MM.1S (cell line): ENCODE data around the gene NELFB.
A peak's percentile ranks its signal among the peaks of the same experiment; 100 is the strongest.
"Not testable (repeated sequence)": the region's sequence is repeated elsewhere in the genome, so short reads cannot be mapped to it uniquely, and the experiment has no call there.

ENCODE experiments used
- DNase-seq: peaks from one replicate; pipeline ENCODE4 v3.0.0-alpha.2; 2015
- H2AFZ ChIP-seq: fragments of 300-600 bp; sonication (generic); 2 replicates; pipeline ENCODE4 v1.6.0; 2016; ENCODE audit warnings: antibody characterized with exemption, low read length
- H3F3A ChIP-seq: fragments of 300-600 bp; sonication (generic); 2 replicates; pipeline ENCODE4 v1.6.1; 2016; ENCODE audit warnings: mild to moderate bottlenecking, antibody characterized with exemption, low read length, moderate library complexity, mixed read lengths; ENCODE audit not compliant: insufficient read depth
- H3K27ac ChIP-seq: fragments of 300-600 bp; sonication (generic); 2 replicates; pipeline ENCODE4 v1.5.1; 2016; ENCODE audit warnings: mild to moderate bottlenecking, low read length
- H3K27me3 ChIP-seq: fragments of 300-600 bp; sonication (generic); replicated peaks from 2 replicates; pipeline ENCODE4 v1.6.0; 2016; ENCODE audit warnings: low read length; ENCODE audit not compliant: insufficient read depth
- H3K36me3 ChIP-seq: fragments of 300-600 bp; sonication (generic); replicated peaks from 2 replicates; pipeline ENCODE4 v1.6.1; 2016; ENCODE audit warnings: mild to moderate bottlenecking, low read length, mixed read lengths; ENCODE audit not compliant: insufficient read depth
- H3K4me1 ChIP-seq: fragments of 300-600 bp; sonication (generic); 2 replicates; pipeline ENCODE4 v1.6.1; 2016; ENCODE audit warnings: low read length, mixed read lengths
- H3K4me2 ChIP-seq: fragments of 300-600 bp; sonication (generic); 2 replicates; pipeline ENCODE4 v1.6.0; 2016; ENCODE audit warnings: low read depth, low read length
- H3K4me3 ChIP-seq: fragments of 300-600 bp; sonication (generic); 2 replicates; pipeline ENCODE4 v1.5.1; 2016; ENCODE audit warnings: low read length, mixed read lengths
- H3K79me2 ChIP-seq: fragments of 300-600 bp; sonication (generic); 2 replicates; pipeline ENCODE4 v1.6.1; 2016; ENCODE audit warnings: mixed run types, low read length, mixed read lengths
- H3K9ac ChIP-seq: fragments of 300-600 bp; sonication (generic); 2 replicates; pipeline ENCODE4 v1.6.1; 2016; ENCODE audit warnings: low read length, mixed read lengths
- H3K9me2 ChIP-seq: fragments of 300-600 bp; sonication (generic); replicated peaks from 2 replicates; pipeline ENCODE4 v1.6.1; 2016; ENCODE audit warnings: mild to moderate bottlenecking, low read length, mixed read lengths; ENCODE audit not compliant: insufficient read depth
- H3K9me3 ChIP-seq: fragments of 300-600 bp; sonication (generic); replicated peaks from 2 replicates; pipeline ENCODE4 v1.6.1; 2016; ENCODE audit warnings: mild to moderate bottlenecking, low read length, mixed read lengths; ENCODE audit not compliant: insufficient read depth
- H4K20me1 ChIP-seq: fragments of 300-600 bp; sonication (generic); 2 replicates; pipeline ENCODE4 v1.6.1; 2016; ENCODE audit warnings: mild to moderate bottlenecking, low read length, moderate library complexity, mixed read lengths; ENCODE audit not compliant: insufficient read depth
- EZH2 ChIP-seq: fragments of 300-600 bp; sonication (generic); optimal IDR thresholded peaks from 2 replicates; pipeline ENCODE3; 2017; ENCODE audit warnings: low read depth, mild to moderate bottlenecking, antibody characterized with exemption, low read length, mixed read lengths
- EZH2phosphoT487 ChIP-seq: fragments of 300-600 bp; sonication (generic); IDR thresholded peaks from 2 replicates; pipeline ENCODE4 v1.6.1; 2018; ENCODE audit warnings: antibody characterized with exemption, low read length
- TF ChIP-seq, protein P1 (sequence below): fragments of 300-600 bp; sonication (generic); IDR thresholded peaks from 2 replicates; pipeline ENCODE4 v1.5.1; 2016; ENCODE audit warnings: antibody characterized with exemption, low read length, mixed read lengths

The NELFB gene

DNA sequence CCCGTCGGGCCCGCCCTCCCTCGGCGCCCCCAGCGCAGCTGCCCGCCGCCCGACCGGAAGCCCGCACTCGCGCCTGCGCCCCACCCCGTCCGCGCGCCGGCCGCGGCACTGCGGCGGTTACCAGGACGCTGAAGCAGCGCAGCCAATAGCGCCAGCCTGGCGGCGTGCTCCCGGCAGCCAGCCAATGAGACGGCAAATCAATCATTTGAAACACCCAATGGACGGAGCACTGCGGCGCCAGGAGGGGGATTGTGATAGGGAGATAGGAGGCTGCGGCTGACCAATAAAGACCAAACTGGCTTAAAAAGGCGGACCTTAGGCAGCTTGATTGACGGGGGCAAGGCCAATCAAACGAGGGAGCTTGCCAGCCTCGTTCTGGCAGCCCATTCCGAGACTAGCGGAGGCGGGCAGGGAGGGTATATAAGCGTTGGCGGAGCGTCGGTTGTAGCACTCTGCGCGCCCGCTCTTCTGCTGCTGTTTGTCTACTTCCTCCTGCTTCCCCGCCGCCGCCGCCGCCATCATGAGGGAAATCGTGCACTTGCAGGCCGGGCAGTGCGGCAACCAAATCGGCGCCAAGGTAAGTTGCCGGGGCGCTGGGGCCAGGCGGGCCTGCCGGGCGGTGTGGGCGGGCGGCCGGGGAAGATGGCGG, 14.2 kb upstream of the NELFB start, which contains the start of gene TUBB4B:
TSS of gene TUBB4B (plus strand) at position 447 of the 649 bp plus-strand sequence. CDS start at position 521, 74 bp downstream.
- Histone ChIP-seq H3K9me2 (no peaks in the 10 kb centered on the region), H3K4me2 (peak within 1 kb of the TSS; percentile 92), H3K36me3 (no peaks in the 10 kb centered on the region; the same call in 1 of the 2 replicates), H3K27ac (peak within 1 kb of the TSS; percentile 92), H4K20me1 (peaks cover 16% of the 10 kb centered on the region), H3K79me2 (peaks cover 31% of the 10 kb centered on the region), H3K9ac (peak within 1 kb of the TSS; percentile 83), H3F3A (peaks cover 28% of the 10 kb centered on the region; the same call in 1 of the 2 replicates), H3K4me3 (peak within 1 kb of the TSS; percentile 93), H2AFZ (peak within 1 kb of the TSS; percentile 86), H3K9me3 (no peaks in the 10 kb centered on the region), H3K4me1 (peaks cover 18% of the 10 kb centered on the region; the same call in 1 of the 2 replicates), H3K27me3 (peaks cover 2% of the 10 kb centered on the region; the same call in 1 of the 2 replicates)
- TF ChIP-seq EZH2phosphoT487 = no peak
- TF ChIP-seq, protein P1, sequence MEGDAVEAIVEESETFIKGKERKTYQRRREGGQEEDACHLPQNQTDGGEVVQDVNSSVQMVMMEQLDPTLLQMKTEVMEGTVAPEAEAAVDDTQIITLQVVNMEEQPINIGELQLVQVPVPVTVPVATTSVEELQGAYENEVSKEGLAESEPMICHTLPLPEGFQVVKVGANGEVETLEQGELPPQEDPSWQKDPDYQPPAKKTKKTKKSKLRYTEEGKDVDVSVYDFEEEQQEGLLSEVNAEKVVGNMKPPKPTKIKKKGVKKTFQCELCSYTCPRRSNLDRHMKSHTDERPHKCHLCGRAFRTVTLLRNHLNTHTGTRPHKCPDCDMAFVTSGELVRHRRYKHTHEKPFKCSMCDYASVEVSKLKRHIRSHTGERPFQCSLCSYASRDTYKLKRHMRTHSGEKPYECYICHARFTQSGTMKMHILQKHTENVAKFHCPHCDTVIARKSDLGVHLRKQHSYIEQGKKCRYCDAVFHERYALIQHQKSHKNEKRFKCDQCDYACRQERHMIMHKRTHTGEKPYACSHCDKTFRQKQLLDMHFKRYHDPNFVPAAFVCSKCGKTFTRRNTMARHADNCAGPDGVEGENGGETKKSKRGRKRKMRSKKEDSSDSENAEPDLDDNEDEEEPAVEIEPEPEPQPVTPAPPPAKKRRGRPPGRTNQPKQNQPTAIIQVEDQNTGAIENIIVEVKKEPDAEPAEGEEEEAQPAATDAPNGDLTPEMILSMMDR = no peak
- no peak for TF ChIP-seq EZH2
- peak; percentile 99 for DNase-seq

DNA sequence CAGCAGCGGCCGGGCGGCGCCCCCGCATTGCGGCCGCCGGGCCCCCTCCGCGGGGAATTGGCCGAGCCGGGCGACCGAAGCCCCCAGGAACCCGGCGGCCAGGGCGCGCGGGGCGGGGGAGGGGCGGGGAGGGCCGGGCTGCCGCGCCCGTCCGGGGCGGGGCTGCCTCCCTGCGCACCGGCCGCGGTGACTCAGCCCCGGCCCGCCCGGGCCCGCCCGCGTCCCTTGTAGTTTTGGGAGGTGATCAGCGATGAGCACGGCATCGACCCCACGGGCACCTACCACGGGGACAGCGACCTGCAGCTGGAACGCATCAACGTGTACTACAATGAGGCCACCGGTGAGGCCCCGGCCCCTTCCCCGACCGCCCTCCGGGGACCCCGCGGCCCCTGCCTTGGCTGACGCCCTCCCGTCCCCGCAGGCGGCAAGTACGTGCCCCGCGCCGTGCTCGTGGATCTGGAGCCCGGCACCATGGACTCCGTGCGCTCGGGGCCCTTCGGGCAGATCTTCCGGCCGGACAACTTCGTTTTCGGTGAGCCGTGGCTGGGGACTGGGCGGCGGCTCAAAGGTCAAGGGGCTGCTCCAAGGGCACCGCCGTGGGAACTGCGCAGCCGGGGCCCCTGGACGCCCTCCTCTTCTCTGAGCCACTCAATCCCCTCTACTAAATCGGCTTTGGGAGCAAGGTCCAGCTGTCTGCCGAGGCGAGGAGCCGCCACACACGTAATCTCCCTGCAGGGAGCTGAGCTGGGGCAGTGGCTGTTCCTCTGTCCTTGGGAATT, 13.4 kb upstream of the NELFB start:
- Histone ChIP-seq H3K4me1 (peaks cover 12% of the 10 kb centered on the region; the same call in 1 of the 2 replicates), H2AFZ (no peak overlapping the region), H3K79me2 (peaks cover 31% of the 10 kb centered on the region), H3F3A (peaks cover 28% of the 10 kb centered on the region; the same call in 1 of the 2 replicates), H3K27me3 (no peaks in the 10 kb centered on the region), H3K36me3 (no peaks in the 10 kb centered on the region; the same call in 1 of the 2 replicates), H3K4me2 (peak overlapping the region; percentile 92), H3K27ac (peak overlapping the region; percentile 49; the same call in 1 of the 2 replicates), H4K20me1 (peaks cover 16% of the 10 kb centered on the region), H3K9ac (peak overlapping the region; percentile 82), H3K9me2 (no peaks in the 10 kb centered on the region), H3K9me3 (no peaks in the 10 kb centered on the region), H3K4me3 (peak overlapping the region; percentile 81)
- DNase-seq = peak; percentile 53
- TF ChIP-seq, protein P1 = no peak
- TF ChIP-seq EZH2phosphoT487 = no peak
- no peak for TF ChIP-seq EZH2

GRCh38 chr9:137242269-137243203, 12.6 kb upstream of the NELFB start:
- peak overlapping the region; percentile 82 for H3K9ac ChIP-seq
- TF ChIP-seq, protein P1 = no peak
- peaks cover 16% of the 10 kb centered on the region for H4K20me1 ChIP-seq
- H3K79me2 ChIP-seq = peaks cover 31% of the 10 kb centered on the region
- H3K27me3 ChIP-seq = no peaks in the 10 kb centered on the region
- H2AFZ ChIP-seq = no peak overlapping the region
- H3K9me3 ChIP-seq = no peaks in the 10 kb centered on the region
- DNase-seq = no peak
- H3K4me2 ChIP-seq = peak overlapping the region; percentile 92
- H3K4me3 ChIP-seq = peak overlapping the region; percentile 81
- H3K27ac ChIP-seq = no peak overlapping the region
- H3K36me3 ChIP-seq = no peaks in the 10 kb centered on the region; the same call in 1 of the 2 replicates
- H3K4me1 ChIP-seq = peaks cover 10% of the 10 kb centered on the region; the same call in 1 of the 2 replicates
- no peaks in the 10 kb centered on the region for H3K9me2 ChIP-seq
- H3F3A ChIP-seq = peaks cover 28% of the 10 kb centered on the region; the same call in 1 of the 2 replicates

DNA sequence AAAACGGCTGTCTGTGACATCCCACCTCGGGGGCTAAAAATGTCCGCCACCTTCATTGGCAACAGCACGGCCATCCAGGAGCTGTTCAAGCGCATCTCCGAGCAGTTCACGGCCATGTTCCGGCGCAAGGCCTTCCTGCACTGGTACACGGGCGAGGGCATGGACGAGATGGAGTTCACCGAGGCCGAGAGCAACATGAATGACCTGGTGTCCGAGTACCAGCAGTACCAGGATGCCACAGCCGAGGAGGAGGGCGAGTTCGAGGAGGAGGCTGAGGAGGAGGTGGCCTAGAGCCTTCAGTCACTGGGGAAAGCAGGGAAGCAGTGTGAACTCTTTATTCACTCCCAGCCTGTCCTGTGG, 11.9 kb upstream of the NELFB start:
- H3K4me3 ChIP-seq, H3K4me2 ChIP-seq, H3K36me3 ChIP-seq, H3K27ac ChIP-seq, DNase-seq, H3K9ac ChIP-seq, H3K9me2 ChIP-seq, H3K27me3 ChIP-seq, H2AFZ ChIP-seq, H3K4me1 ChIP-seq, H3K9me3 ChIP-seq: not testable (repeated sequence)
- Histone ChIP-seq H3K79me2 (peaks cover 31% of the 10 kb centered on the region), H4K20me1 (peaks cover 16% of the 10 kb centered on the region), H3F3A (peaks cover 28% of the 10 kb centered on the region; the same call in 1 of the 2 replicates)
